Raji (cell line): ENCODE measurements around the gene PLXNA4.

Experiments
- POLR2A ChIP-seq: IDR thresholded peaks from 2 replicates; pipeline ENCODE4 v1.6.1; 2011; ENCODE audit warnings: low read depth, low read length, control low read depth; ENCODE audit not compliant: insufficient read depth

PLXNA4 gene

GRCh38 chr7:132103718-132104117, 472.6 kb downstream of the PLXNA4 start:
- no peak for TF ChIP-seq POLR2A

DNA sequence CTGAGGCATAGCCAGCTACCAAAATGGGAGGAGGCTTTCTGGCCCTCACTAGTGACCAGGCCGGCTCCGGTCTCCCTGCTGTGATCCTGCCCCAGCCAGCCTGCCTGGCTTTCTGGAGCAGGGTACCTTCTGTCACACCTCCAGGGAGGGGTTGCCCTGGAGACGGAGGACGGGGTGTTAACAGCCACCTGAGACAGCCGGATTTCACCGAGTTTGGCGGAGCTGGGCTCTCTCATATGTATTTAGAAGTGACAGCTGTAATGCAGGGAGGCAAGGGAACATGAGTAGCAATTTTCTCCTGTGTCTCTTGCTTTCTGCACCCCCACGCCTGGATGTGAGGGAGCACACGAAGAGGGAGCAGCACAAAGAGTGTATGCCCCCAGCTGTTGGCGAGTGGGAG, 473.3 kb downstream of the PLXNA4 start:
- TF ChIP-seq POLR2A: no peak

GRCh38 chr7:132102391-132102790, 473.9 kb downstream of the PLXNA4 start:
- no peak for TF ChIP-seq POLR2A

DNA sequence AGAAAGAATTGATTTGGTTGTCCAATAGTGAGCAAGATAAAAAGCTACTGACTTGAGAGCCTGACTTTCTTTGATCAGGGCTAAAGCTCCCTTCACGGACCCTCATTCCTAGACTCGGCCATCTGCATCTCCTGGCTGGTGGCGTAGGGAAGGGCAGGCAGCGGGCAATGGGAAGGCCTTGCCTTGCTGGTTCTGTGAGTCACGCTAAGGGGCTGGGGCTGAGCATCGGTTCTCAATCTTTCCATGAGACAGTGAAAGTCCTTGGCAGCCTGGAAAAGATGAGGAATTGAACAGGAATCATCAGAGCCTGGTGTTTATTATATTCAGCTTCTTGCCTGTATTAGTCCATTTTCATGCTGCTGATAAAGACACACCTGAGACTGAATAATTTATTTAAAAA, 475.3 kb downstream of the PLXNA4 start:
- no peak for TF ChIP-seq POLR2A

GRCh38 chr7:132100483-132100882, 475.8 kb downstream of the PLXNA4 start:
- TF ChIP-seq POLR2A: no peak

DNA sequence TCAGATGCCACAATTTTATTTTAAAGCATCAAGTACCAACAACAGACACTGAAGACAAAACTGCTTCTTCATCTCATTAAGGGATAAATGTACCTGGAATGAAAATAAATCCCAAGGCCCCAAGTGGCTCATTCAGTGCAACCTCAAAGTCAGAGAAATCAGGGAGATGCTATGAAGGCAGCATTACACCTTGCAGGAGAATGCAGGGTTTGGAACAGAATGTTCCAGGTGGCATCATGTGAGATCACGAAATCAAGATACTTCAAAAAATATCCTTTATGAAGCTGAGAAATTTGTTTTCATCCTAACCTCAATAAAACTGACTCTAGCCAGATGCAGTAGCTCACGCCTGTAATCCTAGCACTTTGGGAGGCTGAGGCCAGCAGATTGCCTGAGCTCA, 477.1 kb downstream of the PLXNA4 start:
- TF ChIP-seq POLR2A: no peak

DNA sequence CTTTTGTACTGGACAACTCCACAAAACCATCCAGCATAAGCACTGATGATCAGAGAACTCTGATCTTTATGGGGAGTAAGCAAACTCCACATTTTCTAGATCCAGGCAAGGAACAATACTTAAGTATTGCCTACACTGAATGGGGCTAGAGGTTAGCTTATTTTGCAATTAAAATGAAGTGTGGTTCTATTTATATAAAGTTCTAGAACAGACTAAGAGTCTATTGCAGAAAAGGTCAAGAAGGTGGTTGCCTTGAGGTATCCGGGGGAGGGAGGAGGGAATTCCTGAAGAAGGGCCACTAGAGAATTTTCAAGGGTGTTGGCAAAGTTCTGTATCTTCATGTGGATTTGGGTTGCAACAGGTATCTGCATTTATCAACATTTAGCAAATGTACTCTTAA, 477.9 kb downstream of the PLXNA4 start:
- no peak for TF ChIP-seq POLR2A

DNA sequence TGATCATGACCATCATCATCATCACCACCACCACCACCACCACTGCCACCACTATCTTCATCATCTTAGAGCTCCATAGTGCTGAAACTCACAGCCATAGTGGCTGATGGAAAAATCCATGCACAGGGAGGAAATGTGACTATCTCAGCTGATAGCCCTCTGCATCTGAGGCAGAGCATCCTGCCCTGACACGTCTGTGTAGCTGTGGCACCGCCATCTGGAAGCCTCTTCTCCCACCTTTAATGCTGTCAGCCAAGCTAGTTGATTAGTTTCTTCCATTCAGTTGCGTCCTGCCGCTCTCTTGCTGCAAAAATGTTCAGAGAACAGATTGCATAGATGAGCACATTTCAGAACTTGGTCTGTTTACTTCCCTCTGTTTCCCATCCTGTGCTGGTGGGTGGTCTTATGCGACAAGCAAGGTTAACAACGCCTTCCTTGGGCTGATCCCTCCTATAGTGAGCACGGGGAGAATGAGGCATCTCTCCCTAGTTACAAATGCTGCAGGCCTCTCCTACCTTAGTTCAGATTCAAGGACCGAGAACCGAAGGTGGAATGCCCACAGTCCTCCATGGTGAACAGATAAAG, 478.6 kb downstream of the PLXNA4 start:
- TF ChIP-seq POLR2A: no peak

GRCh38 chr7:132095111-132095765, 481.0 kb downstream of the PLXNA4 start:
- no peak for TF ChIP-seq POLR2A

GRCh38 chr7:132092106-132092505, 484.2 kb downstream of the PLXNA4 start:
- TF ChIP-seq POLR2A: no peak

- no peak for TF ChIP-seq POLR2A
Observed at GRCh38 chr7:132091706-132092105, 484.6 kb downstream of the PLXNA4 start.

- TF ChIP-seq POLR2A: no peak
Observed at GRCh38 chr7:132090444-132090843, 485.8 kb downstream of the PLXNA4 start.

- TF ChIP-seq POLR2A: no peak
Observed at GRCh38 chr7:132089356-132089755, 486.9 kb downstream of the PLXNA4 start.

GRCh38 chr7:132087421-132087820, 488.8 kb downstream of the PLXNA4 start:
- no peak for TF ChIP-seq POLR2A

- no peak for TF ChIP-seq POLR2A
Observed at GRCh38 chr7:132084776-132085388, 491.4 kb downstream of the PLXNA4 start.

- no peak for TF ChIP-seq POLR2A
Observed at GRCh38 chr7:132083537-132084123, 492.6 kb downstream of the PLXNA4 start.
